GM12878 (cell line): ENCODE results near the gene HK2. TPM values are rescaled to one million over a fixed set of nuclear protein-coding genes. Genes with fewer than 3 reads are reported as not detected.

ENCODE experiments used
- ATAC-seq: fragments of 200-7000 bp; cut with Tn5 transposase; 3 replicates; pipeline ENCODE4 v1.9.1; 2020; ENCODE audit warnings: mild to moderate bottlenecking, moderate library complexity
- BruUV-seq: library from RNA; stranded (reverse); fragments of 400-500 nt; replicated peaks from 2 replicates; lab custom pipeline; 2021; lab: Mats Ljungman, UMichigan
- CTCF ChIA-PET: fragments of 300-600 bp; sonication (Branson Sonifier 250); formaldehyde crosslinking; extraction: SDS; loops from one replicate; lab custom pipeline; 2021; ENCODE audit warnings: inconsistent platforms; lab: Yijun Ruan, JAX
- POLR2A ChIA-PET: fragments of 350-600 bp; formaldehyde crosslinking; extraction: SDS; loops from one replicate; lab custom pipeline; 2021; ENCODE audit warnings: inconsistent platforms; lab: Charles Lee
- RAD21 ChIA-PET: fragments of 300-600 bp; sonication (Branson Sonifier 250); formaldehyde crosslinking; loops from one replicate; lab custom pipeline; 2023; ENCODE audit warnings: antibody characterized with exemption; ENCODE audit not compliant: unreplicated experiment; lab: Charles Lee
- SMC1A ChIA-PET: fragments of 300-600 bp; sonication (Branson Sonifier 250); formaldehyde crosslinking; loops from one replicate; lab custom pipeline; 2023; ENCODE audit not compliant: unreplicated experiment, uncharacterized antibody; lab: Charles Lee
- DNase-seq: peaks from one replicate; pipeline ENCODE4 v3.0.0-alpha.2; 2011; ENCODE audit warnings: low read depth, low spot score
- FAIRE-seq: peaks from 3 replicates; lab custom pipeline; 2011; peaks lifted over from hg19 to GRCh38; lab: Jason Lieb, UNC
- H2AFZ ChIP-seq: 2 replicates; pipeline ENCODE4 v1.6.0; 2011; ENCODE audit warnings: low read depth, low read length, control low read depth; ENCODE audit not compliant: control insufficient read depth
- H3K27ac ChIP-seq: 2 replicates; pipeline ENCODE4 v1.5.1; 2011; ENCODE audit warnings: control low read depth; ENCODE audit not compliant: control insufficient read depth, insufficient read depth
- H3K27me3 ChIP-seq, 2 experiments: replicated peaks in 1 of 2; 2 replicates each; pipeline versions ENCODE4 v1.6.0 to v1.6.1; 2011; ENCODE audit warnings: low read length in 1 of 2; ENCODE audit not compliant: control insufficient read depth in 2 of 2, insufficient read depth in 2 of 2
- H3K36me3 ChIP-seq, 2 experiments: 2 replicates each; pipeline ENCODE4 v1.5.1; 2011; ENCODE audit warnings: low read length in 1 of 2; ENCODE audit not compliant: control insufficient read depth in 2 of 2, insufficient read depth in 2 of 2
- H3K4me1 ChIP-seq: 2 replicates; pipeline ENCODE4 v1.6.1; 2011; ENCODE audit warnings: mild to moderate bottlenecking, low read length, moderate library complexity, mixed read lengths; ENCODE audit not compliant: control insufficient read depth, insufficient read depth
- H3K4me2 ChIP-seq: 2 replicates; pipeline ENCODE4 v1.6.0; 2011; ENCODE audit warnings: control low read depth; ENCODE audit not compliant: control insufficient read depth, insufficient read depth
- H3K4me3 ChIP-seq: fragments of 200-600 bp; sonication (generic); 2 replicates; pipeline ENCODE4 v1.5.1; 2016
- H3K79me2 ChIP-seq: 2 replicates; pipeline ENCODE4 v1.6.0; 2011; ENCODE audit warnings: low read length; ENCODE audit not compliant: control insufficient read depth, insufficient read depth
- H3K9ac ChIP-seq: 2 replicates; pipeline ENCODE4 v1.8.0; 2011; ENCODE audit warnings: low read length, control low read depth, mixed read lengths; ENCODE audit not compliant: control insufficient read depth, insufficient read depth
- H3K9me3 ChIP-seq: replicated peaks from 3 replicates; pipeline ENCODE4 v1.5.1; 2011; ENCODE audit warnings: mild to moderate bottlenecking, low read length; ENCODE audit not compliant: control insufficient read depth, insufficient read depth
- H4K20me1 ChIP-seq: 2 replicates; pipeline ENCODE4 v1.6.0; 2011; ENCODE audit not compliant: control insufficient read depth, insufficient read depth
- BMI1 ChIP-seq: fragments of 450-650 bp; IDR thresholded peaks from 2 replicates; pipeline ENCODE4 v1.6.1; 2016; ENCODE audit warnings: mild to moderate bottlenecking, moderate library complexity, borderline replicate concordance
- HDGF ChIP-seq: fragments of 450-650 bp; IDR thresholded peaks from 2 replicates; pipeline ENCODE4 v1.6.1; 2016; ENCODE audit warnings: antibody characterized with exemption
- RBBP5 ChIP-seq: fragments of 200-600 bp; sonication (generic); conservative IDR thresholded peaks from 2 replicates; pipeline ENCODE4 v1.6.1; 2016
- REST ChIP-seq: IDR thresholded peaks from 2 replicates; pipeline ENCODE4 v1.6.1; 2012; ENCODE audit warnings: mild to moderate bottlenecking, low read depth, low read length
- RFX5 ChIP-seq: IDR thresholded peaks from 2 replicates; pipeline ENCODE4 v1.6.1; 2011; ENCODE audit warnings: low read depth, low read length, improper control_type of control experiment
- ZBTB11 ChIP-seq: fragments of 450-650 bp; formaldehyde crosslinking; IDR thresholded peaks from 2 replicates; pipeline ENCODE4 v1.5.0; 2022; ENCODE audit warnings: mild to moderate bottlenecking, missing genetic modification characterization
- ZZZ3 ChIP-seq: IDR thresholded peaks from 2 replicates; pipeline ENCODE4 v1.6.1; 2011; ENCODE audit warnings: low read depth; ENCODE audit not compliant: control insufficient read depth, insufficient read length
- WGBS: methylation state at CpG from one replicate; pipeline ENCODE4 v1.1.6; 2016; ENCODE audit warnings: low lambda C conversion rate; ENCODE audit not compliant: insufficient replicate concordance, insufficient coverage; ENCODE audit errors: missing lambda C conversion rate; 5-methylcytosine and 5-hydroxymethylcytosine counted together
- in situ Hi-C: fragments of 300-500 bp; cut with MboI; formaldehyde crosslinking; loops from 9 replicates; pipeline ENCODE4 v1.14.3; 2018; ENCODE audit warnings: mixed read lengths
- intact Hi-C: fragments of 100-400 bp; cut with micrococcal nuclease; formaldehyde crosslinking; loops from one replicate; pipeline ENCODE4 v1.14.2; 2022; ENCODE audit not compliant: unreplicated experiment
- polyA plus RNA-seq, 11 experiments: library from polyadenylated mRNA; depleted of rRNA in 4 of 11; unstranded in 6 of 11; stranded (reverse) in 5 of 11; fragments of >200 nt; fragmentation: Nextera tagmentation in 4 of 11; fragmentation: Illumina TruSeq in 1 of 11; extraction: Ambion mirVana in 4 of 11; extraction: Trizol in 1 of 11; gene quantifications; 1 replicate in 1 of 11; 2 replicates in 10 of 11; pipeline versions ENCODE4 v1.2.1 to v1.2.3, GENCODE V29; 2011 to 2016; ENCODE audit warnings: inconsistent platforms in 2 of 11, missing spikeins in 2 of 11, low read depth in 1 of 11
- total RNA-seq, 4 experiments: library from RNA; depleted of rRNA in 3 of 4; stranded (reverse); fragments of >200 nt in 3 of 4; fragmentation: Illumina TruSeq in 1 of 4; extraction: Trizol in 1 of 4; gene quantifications; 2 replicates each; pipeline versions ENCODE4 v1.2.1 to v1.2.3, GENCODE V29; 2013 to 2021
- TF ChIP-seq, protein P1 (sequence below): IDR thresholded peaks from 2 replicates; pipeline ENCODE4 v1.6.1; 2011; ENCODE audit warnings: borderline replicate concordance, low read depth, mild to moderate bottlenecking, moderate library complexity, low read length; ENCODE audit not compliant: insufficient read depth, poor library complexity, severe bottlenecking

HK2 gene
- total and polyA plus RNA-seq, 10 of the 15 experiments (the other 5 are each of a cell fraction or from before 2014, with no cell fraction given), result 5.0 to 73.1 (median 20.2) TPM

DNA sequence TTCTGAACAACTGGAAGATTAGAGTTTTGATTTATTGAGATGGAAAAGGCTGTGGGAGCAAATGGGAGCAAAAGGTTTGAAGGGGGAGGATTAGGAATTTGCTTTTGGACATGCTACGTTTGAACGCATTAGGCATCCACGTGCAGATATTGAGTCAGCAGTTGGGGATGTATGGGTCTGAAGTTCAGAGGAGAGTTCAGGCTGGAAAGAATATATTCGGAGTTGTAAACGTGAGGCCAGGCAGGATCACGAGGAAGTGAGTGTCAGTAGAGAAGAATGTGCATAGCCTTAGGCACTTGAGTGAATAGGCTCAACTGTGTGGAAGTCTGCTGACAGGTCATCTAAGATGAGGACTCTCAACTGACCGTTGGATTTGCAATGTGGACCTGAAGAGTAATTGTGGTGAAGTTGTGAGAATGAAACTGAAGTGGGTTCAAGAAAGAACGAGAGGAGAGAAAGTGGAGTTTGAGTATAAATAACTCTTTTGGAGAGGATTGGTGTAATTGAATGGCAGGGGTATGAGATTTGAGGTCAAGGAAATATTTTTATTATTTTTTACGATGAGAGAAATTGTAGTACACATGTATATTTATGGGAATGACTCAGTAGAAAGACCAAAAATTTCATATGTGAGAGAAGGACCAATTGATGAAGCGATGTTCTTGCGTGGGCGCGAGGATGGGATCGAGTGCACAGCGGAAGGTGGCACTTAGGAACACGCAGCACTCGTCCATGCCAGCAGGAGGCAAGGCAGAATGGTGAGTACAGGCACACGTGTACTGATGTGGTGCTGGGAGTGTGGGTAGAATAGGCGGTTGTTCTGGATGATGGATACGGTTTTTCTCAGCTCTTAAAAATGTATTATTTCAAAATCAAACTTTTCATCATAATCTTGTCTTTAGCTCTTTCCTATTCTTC is 84.0 kb downstream of the HK2 start:
- POLR2A ChIA-PET, result no interaction called here
- CTCF ChIA-PET, result interaction anchor here (1.0 to 4.5 kb wide), 27 partner anchors 10 to 711 kb away, joined by 3 to 34 read pairs (median 5); partner anchors contain the start of gene TACR1
- H3K79me2 ChIP-seq, result no peaks in the 10 kb centered on the region

More for the DNA sequence above, 84.0 kb downstream of the HK2 start:
- ChIA-PET RAD21 (interaction anchor here (0.7 to 2.4 kb wide), 10 partner anchors 81 to 724 kb away, joined by 3 to 13 read pairs (median 4); partner anchors contain the start of gene TACR1), SMC1A (interaction anchor here (0.7 to 2.1 kb wide), 13 partner anchors 36 to 692 kb away, joined by 3 to 7 read pairs (median 3); no protein-coding TSS in a partner anchor)
- no TSS peak for BruUV-seq
- FAIRE-seq (no peak), DNase-seq (no peak), ATAC-seq (no peak)
- H3K9ac ChIP-seq, result no peak overlapping the region
- in situ Hi-C loops (loop anchor here (5.0 kb wide), 1 partner anchor 689 kb away; no protein-coding TSS in a partner anchor), intact Hi-C loops (loop anchor here (2.0 to 5.0 kb wide), 4 partner anchors 65 to 711 kb away; no protein-coding TSS in a partner anchor)
- H3K27me3 ChIP-seq, result no peaks in the 10 kb centered on the region
- H2AFZ ChIP-seq, result no peak overlapping the region
- WGBS, result 64% methylated on average over 20 of the region's 20 CpGs
- no peak overlapping the region for H3K4me3 ChIP-seq
- H3K4me2 ChIP-seq, result no peak overlapping the region
- no peaks in the 10 kb centered on the region for H4K20me1 ChIP-seq
- H3K4me1 ChIP-seq, result peaks cover 6% of the 10 kb centered on the region; the same call in 1 of the 2 replicates
- H3K9me3 ChIP-seq, result no peaks in the 10 kb centered on the region; the same call in 2 of the 3 replicates
- no peak overlapping the region for H3K27ac ChIP-seq
- H3K36me3 ChIP-seq, result no peaks in the 10 kb centered on the region
- TF ChIP-seq, protein P1, sequence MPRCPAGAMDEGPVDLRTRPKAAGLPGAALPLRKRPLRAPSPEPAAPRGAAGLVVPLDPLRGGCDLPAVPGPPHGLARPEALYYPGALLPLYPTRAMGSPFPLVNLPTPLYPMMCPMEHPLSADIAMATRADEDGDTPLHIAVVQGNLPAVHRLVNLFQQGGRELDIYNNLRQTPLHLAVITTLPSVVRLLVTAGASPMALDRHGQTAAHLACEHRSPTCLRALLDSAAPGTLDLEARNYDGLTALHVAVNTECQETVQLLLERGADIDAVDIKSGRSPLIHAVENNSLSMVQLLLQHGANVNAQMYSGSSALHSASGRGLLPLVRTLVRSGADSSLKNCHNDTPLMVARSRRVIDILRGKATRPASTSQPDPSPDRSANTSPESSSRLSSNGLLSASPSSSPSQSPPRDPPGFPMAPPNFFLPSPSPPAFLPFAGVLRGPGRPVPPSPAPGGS, result no peak
- no peak for TF ChIP-seq RBBP5
- TF ChIP-seq ZBTB11, result no peak
- no peak for TF ChIP-seq RFX5
- no peak for TF ChIP-seq HDGF
- TF ChIP-seq BMI1, result no peak
- TF ChIP-seq ZZZ3, result no peak
- no peak for TF ChIP-seq REST
